SK-N-SH treated with all-trans-retinoic acid at 6 μM for 48 hours (cell line): ENCODE results near the gene FAAH.

Source experiments
- ATAC-seq: fragments of 200-7000 bp; cut with Tn5 transposase; 3 replicates; pipeline ENCODE4 v1.9.1; 2020; ENCODE audit warnings: mild to moderate bottlenecking, moderate library complexity
- ARNTL ChIP-seq: fragments of 450-650 bp; formaldehyde crosslinking; IDR thresholded peaks from 2 replicates; pipeline ENCODE4 v1.5.0; 2020; ENCODE audit warnings: low read depth, mild to moderate bottlenecking, moderate library complexity, borderline replicate concordance
- BACH2 ChIP-seq: fragments of 250-450 bp; sonication (Bioruptor Pico); IDR thresholded peaks from 2 replicates; pipeline ENCODE4 v1.9.0; 2021; ENCODE audit warnings: mild to moderate bottlenecking, borderline replicate concordance
- CSDC2 ChIP-seq: fragments of 250-450 bp; sonication (Bioruptor Pico); IDR thresholded peaks from 2 replicates; pipeline ENCODE4 v1.5.0; 2020; ENCODE audit warnings: mild to moderate bottlenecking, moderate library complexity
- ESRRG ChIP-seq: fragments of 250-450 bp; sonication (Bioruptor Pico); IDR thresholded peaks from 2 replicates; pipeline ENCODE4 v1.6.1; 2021; ENCODE audit warnings: mild to moderate bottlenecking
- GLIS3 ChIP-seq: fragments of 250-450 bp; sonication (Bioruptor Pico); IDR thresholded peaks from 2 replicates; pipeline ENCODE4 v1.5.0; 2020; ENCODE audit warnings: mild to moderate bottlenecking, moderate library complexity
- ISL1 ChIP-seq: fragments of 250-450 bp; sonication (Bioruptor Pico); IDR thresholded peaks from 2 replicates; pipeline ENCODE4 v2.1.2; 2022; ENCODE audit warnings: mild to moderate bottlenecking, moderate library complexity
- OSR1 ChIP-seq: fragments of 250-450 bp; sonication (Bioruptor Pico); IDR thresholded peaks from 2 replicates; pipeline ENCODE4 v1.8.0; 2022; ENCODE audit warnings: moderate library complexity, mild to moderate bottlenecking, inconsistent platforms
- PPARA ChIP-seq: fragments of 250-450 bp; sonication (Bioruptor Pico); IDR thresholded peaks from 2 replicates; pipeline ENCODE4 v1.5.0; 2020; ENCODE audit warnings: mild to moderate bottlenecking, borderline replicate concordance
- RARB ChIP-seq: fragments of 250-450 bp; sonication (Bioruptor Pico); IDR thresholded peaks from 2 replicates; pipeline ENCODE4 v1.8.0; 2021; ENCODE audit warnings: mild to moderate bottlenecking, moderate library complexity
- SNAI2 ChIP-seq: fragments of 250-450 bp; sonication (Bioruptor Pico); IDR thresholded peaks from 2 replicates; pipeline ENCODE4 v1.5.0; 2020; ENCODE audit warnings: mild to moderate bottlenecking, moderate library complexity
- TCF4 ChIP-seq: fragments of 250-450 bp; sonication (Bioruptor Pico); IDR thresholded peaks from 2 replicates; pipeline ENCODE4 v1.8.0; 2021; ENCODE audit warnings: mild to moderate bottlenecking, moderate library complexity, borderline replicate concordance
- TOX ChIP-seq: fragments of 250-450 bp; sonication (Bioruptor Pico); IDR thresholded peaks from 2 replicates; pipeline ENCODE4 v1.8.0; 2021; ENCODE audit warnings: mild to moderate bottlenecking, moderate library complexity, borderline replicate concordance
- ZC3H10 ChIP-seq: fragments of 250-450 bp; sonication (Bioruptor Pico); IDR thresholded peaks from 2 replicates; pipeline ENCODE4 v1.5.1; 2021; ENCODE audit warnings: mild to moderate bottlenecking, moderate library complexity
- ZFP3 ChIP-seq: fragments of 250-450 bp; sonication (Bioruptor Pico); IDR thresholded peaks from 2 replicates; pipeline ENCODE4 v1.5.0; 2020; ENCODE audit warnings: mild to moderate bottlenecking, moderate library complexity
- ZFP30 ChIP-seq: fragments of 450-650 bp; formaldehyde crosslinking; IDR thresholded peaks from 2 replicates; pipeline ENCODE4 v1.5.0; 2022; ENCODE audit warnings: mild to moderate bottlenecking, moderate library complexity
- ZNF565 ChIP-seq: fragments of 450-650 bp; formaldehyde crosslinking; conservative IDR thresholded peaks from 2 replicates; pipeline ENCODE4 v1.5.0; 2020; ENCODE audit warnings: low read depth, mild to moderate bottlenecking, moderate library complexity
- ZNF70 ChIP-seq: fragments of 450-650 bp; formaldehyde crosslinking; IDR thresholded peaks from 2 replicates; pipeline ENCODE4 v1.5.0; 2020; ENCODE audit warnings: mild to moderate bottlenecking, moderate library complexity
- ZNF8 ChIP-seq: fragments of 450-650 bp; formaldehyde crosslinking; IDR thresholded peaks from 2 replicates; pipeline ENCODE4 v1.5.0; 2020; ENCODE audit warnings: mild to moderate bottlenecking, moderate library complexity
- TF ChIP-seq, protein P1 (sequence below): fragments of 250-450 bp; sonication (Bioruptor Pico); IDR thresholded peaks from 2 replicates; pipeline ENCODE4 v1.5.0; 2020; ENCODE audit warnings: mild to moderate bottlenecking, moderate library complexity
- TF ChIP-seq, protein P2 (sequence below): fragments of 250-450 bp; sonication (Bioruptor Pico); IDR thresholded peaks from 2 replicates; pipeline ENCODE4 v1.8.0; 2020; ENCODE audit warnings: mild to moderate bottlenecking, moderate library complexity, borderline replicate concordance
- TF ChIP-seq, protein P3 (sequence below): fragments of 250-450 bp; sonication (Bioruptor Pico); IDR thresholded peaks from 2 replicates; pipeline ENCODE4 v1.8.0; 2021; ENCODE audit warnings: low read depth, mild to moderate bottlenecking, moderate library complexity, borderline replicate concordance
- TF ChIP-seq, protein P4 (sequence below): fragments of 250-450 bp; sonication (Bioruptor Pico); IDR thresholded peaks from 2 replicates; pipeline ENCODE4 v1.5.1; 2021; ENCODE audit warnings: mild to moderate bottlenecking, moderate library complexity
- TF ChIP-seq, protein P5 (sequence below): fragments of 250-450 bp; sonication (Bioruptor Pico); IDR thresholded peaks from 2 replicates; pipeline ENCODE4 v1.5.1; 2020; ENCODE audit warnings: low read depth, mild to moderate bottlenecking, moderate library complexity

The FAAH gene

DNA sequence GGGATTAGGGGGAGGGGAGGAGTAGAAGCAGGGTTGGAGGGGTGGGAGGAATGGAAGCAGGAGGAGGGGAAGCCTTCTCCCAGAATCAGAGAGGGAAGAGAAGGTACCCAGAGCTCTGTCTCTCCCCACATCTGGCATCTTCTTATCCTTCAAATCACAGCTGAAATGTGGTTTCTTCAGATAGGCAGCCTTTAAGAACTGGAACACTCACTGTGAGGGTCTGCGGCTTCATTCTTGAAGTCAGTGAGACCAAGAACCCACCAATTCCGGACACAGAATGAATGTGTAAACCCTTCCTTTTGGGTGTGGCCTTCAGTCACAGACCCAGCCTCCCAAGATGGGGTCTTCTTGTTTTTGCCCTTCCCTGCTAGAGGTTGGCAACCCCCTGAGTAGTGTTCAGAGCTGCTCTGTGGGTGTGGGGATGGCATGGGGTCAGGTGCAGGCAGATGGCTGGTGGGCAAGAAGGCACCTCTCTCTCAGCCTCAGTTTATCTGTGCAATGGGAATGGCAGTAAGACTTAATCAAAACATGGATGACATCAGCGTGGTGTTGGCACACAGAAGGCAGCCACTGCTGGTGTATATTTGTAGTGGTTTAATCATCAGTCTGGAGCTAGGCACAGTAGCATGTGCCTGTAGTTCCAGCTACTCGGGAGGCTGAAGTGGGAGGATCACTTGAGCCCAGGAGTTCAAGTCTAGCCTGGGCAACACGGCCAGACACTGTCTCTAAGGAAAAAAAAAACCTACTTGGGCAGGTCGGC is 7.2 kb downstream of the FAAH start:
- TF ChIP-seq ZNF70 (CRISPR knock-in tag) (no peak), ZNF565 (CRISPR knock-in tag) (no peak), RARB (CRISPR knock-in tag) (no peak), OSR1 (CRISPR knock-in tag) (no peak), TOX (CRISPR knock-in tag) (no peak), ZFP30 (CRISPR knock-in tag) (no peak), ZNF8 (CRISPR knock-in tag) (no peak), BACH2 (no peak), ISL1 (no peak), SNAI2 (CRISPR knock-in tag) (no peak), ESRRG (CRISPR knock-in tag) (no peak), GLIS3 (CRISPR knock-in tag) (no peak), ZC3H10 (no peak), ARNTL (CRISPR knock-in tag) (no peak), CSDC2 (CRISPR knock-in tag) (no peak), ZFP3 (CRISPR knock-in tag) (no peak)
- TF ChIP-seq, protein P1, sequence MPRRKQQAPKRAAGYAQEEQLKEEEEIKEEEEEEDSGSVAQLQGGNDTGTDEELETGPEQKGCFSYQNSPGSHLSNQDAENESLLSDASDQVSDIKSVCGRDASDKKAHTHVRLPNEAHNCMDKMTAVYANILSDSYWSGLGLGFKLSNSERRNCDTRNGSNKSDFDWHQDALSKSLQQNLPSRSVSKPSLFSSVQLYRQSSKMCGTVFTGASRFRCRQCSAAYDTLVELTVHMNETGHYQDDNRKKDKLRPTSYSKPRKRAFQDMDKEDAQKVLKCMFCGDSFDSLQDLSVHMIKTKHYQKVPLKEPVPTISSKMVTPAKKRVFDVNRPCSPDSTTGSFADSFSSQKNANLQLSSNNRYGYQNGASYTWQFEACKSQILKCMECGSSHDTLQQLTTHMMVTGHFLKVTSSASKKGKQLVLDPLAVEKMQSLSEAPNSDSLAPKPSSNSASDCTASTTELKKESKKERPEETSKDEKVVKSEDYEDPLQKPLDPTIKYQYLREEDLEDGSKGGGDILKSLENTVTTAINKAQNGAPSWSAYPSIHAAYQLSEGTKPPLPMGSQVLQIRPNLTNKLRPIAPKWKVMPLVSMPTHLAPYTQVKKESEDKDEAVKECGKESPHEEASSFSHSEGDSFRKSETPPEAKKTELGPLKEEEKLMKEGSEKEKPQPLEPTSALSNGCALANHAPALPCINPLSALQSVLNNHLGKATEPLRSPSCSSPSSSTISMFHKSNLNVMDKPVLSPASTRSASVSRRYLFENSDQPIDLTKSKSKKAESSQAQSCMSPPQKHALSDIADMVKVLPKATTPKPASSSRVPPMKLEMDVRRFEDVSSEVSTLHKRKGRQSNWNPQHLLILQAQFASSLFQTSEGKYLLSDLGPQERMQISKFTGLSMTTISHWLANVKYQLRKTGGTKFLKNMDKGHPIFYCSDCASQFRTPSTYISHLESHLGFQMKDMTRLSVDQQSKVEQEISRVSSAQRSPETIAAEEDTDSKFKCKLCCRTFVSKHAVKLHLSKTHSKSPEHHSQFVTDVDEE (CRISPR knock-in tag) = no peak
- TF ChIP-seq, protein P2, sequence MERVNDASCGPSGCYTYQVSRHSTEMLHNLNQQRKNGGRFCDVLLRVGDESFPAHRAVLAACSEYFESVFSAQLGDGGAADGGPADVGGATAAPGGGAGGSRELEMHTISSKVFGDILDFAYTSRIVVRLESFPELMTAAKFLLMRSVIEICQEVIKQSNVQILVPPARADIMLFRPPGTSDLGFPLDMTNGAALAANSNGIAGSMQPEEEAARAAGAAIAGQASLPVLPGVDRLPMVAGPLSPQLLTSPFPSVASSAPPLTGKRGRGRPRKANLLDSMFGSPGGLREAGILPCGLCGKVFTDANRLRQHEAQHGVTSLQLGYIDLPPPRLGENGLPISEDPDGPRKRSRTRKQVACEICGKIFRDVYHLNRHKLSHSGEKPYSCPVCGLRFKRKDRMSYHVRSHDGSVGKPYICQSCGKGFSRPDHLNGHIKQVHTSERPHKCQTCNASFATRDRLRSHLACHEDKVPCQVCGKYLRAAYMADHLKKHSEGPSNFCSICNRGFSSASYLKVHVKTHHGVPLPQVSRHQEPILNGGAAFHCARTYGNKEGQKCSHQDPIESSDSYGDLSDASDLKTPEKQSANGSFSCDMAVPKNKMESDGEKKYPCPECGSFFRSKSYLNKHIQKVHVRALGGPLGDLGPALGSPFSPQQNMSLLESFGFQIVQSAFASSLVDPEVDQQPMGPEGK (CRISPR knock-in tag) = no peak
- TF ChIP-seq, protein P3, sequence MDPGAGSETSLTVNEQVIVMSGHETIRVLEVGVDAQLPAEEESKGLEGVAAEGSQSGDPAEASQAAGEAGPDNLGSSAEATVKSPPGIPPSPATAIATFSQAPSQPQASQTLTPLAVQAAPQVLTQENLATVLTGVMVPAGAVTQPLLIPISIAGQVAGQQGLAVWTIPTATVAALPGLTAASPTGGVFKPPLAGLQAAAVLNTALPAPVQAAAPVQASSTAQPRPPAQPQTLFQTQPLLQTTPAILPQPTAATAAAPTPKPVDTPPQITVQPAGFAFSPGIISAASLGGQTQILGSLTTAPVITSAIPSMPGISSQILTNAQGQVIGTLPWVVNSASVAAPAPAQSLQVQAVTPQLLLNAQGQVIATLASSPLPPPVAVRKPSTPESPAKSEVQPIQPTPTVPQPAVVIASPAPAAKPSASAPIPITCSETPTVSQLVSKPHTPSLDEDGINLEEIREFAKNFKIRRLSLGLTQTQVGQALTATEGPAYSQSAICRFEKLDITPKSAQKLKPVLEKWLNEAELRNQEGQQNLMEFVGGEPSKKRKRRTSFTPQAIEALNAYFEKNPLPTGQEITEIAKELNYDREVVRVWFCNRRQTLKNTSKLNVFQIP (CRISPR knock-in tag) = no peak
- TF ChIP-seq, protein P4, sequence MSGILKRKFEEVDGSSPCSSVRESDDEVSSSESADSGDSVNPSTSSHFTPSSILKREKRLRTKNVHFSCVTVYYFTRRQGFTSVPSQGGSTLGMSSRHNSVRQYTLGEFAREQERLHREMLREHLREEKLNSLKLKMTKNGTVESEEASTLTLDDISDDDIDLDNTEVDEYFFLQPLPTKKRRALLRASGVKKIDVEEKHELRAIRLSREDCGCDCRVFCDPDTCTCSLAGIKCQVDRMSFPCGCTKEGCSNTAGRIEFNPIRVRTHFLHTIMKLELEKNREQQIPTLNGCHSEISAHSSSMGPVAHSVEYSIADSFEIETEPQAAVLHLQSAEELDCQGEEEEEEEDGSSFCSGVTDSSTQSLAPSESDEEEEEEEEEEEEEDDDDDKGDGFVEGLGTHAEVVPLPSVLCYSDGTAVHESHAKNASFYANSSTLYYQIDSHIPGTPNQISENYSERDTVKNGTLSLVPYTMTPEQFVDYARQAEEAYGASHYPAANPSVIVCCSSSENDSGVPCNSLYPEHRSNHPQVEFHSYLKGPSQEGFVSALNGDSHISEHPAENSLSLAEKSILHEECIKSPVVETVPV (CRISPR knock-in tag) = no peak
- no peak for ATAC-seq

DNA sequence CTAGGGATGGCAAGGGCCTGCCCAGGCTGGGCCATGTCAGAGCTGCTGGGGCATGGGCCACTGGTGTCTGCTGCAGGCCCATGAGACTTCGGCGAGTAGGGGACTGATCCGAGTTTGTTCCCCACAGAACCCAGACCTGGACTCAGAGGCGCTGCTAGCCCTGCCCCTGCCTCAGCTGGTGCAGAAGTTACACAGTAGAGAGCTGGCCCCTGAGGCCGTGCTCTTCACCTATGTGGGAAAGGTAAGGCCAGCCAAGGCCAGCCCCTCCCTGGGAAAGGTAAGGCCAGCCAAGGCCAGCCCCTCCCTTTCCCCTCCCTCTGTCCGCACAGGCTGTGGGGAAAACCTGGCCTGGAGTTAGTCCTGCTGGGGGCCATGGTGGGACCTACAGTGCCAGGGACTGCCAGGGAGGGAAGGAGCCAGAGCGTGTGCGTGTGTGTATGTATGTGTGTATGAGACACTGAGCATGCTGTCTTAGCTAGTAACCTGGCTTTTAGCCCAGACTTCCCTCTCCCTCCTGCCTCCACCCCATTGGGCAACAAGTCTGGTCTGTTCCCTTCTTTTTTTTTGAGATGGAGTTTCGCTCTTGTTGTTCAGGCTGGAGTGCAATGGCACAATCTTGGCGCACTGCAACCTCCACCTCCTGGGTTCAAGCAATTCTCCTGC is 8.0 kb downstream of the FAAH start:
- peak; percentile 66 for ATAC-seq
- TF ChIP-seq, protein P5, sequence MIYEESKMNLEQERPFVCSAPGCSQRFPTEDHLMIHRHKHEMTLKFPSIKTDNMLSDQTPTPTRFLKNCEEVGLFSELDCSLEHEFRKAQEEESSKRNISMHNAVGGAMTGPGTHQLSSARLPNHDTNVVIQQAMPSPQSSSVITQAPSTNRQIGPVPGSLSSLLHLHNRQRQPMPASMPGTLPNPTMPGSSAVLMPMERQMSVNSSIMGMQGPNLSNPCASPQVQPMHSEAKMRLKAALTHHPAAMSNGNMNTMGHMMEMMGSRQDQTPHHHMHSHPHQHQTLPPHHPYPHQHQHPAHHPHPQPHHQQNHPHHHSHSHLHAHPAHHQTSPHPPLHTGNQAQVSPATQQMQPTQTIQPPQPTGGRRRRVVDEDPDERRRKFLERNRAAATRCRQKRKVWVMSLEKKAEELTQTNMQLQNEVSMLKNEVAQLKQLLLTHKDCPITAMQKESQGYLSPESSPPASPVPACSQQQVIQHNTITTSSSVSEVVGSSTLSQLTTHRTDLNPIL (CRISPR knock-in tag) = no peak
- TF ChIP-seq ESRRG (CRISPR knock-in tag) = no peak
- TF ChIP-seq, protein P2 (CRISPR knock-in tag) = no peak
- no peak for TF ChIP-seq PPARA (CRISPR knock-in tag)
- TF ChIP-seq OSR1 (CRISPR knock-in tag) = no peak
- no peak for TF ChIP-seq TCF4 (CRISPR knock-in tag)
- TF ChIP-seq ZNF70 (CRISPR knock-in tag) = no peak
- TF ChIP-seq RARB (CRISPR knock-in tag) = no peak
- no peak for TF ChIP-seq TOX (CRISPR knock-in tag)
- no peak for TF ChIP-seq ZNF565 (CRISPR knock-in tag)
- TF ChIP-seq, protein P4 (CRISPR knock-in tag) = no peak
- no peak for TF ChIP-seq BACH2
